NCI-H2081 (cell line): Measurements from ENCODE around the gene AMOTL1.

ENCODE experiments used
- DNase-seq, 2 experiments: peaks; one replicate each; lab custom pipeline; 2025; lab: John Stamatoyannopoulos, UW

The AMOTL1 gene

DNA sequence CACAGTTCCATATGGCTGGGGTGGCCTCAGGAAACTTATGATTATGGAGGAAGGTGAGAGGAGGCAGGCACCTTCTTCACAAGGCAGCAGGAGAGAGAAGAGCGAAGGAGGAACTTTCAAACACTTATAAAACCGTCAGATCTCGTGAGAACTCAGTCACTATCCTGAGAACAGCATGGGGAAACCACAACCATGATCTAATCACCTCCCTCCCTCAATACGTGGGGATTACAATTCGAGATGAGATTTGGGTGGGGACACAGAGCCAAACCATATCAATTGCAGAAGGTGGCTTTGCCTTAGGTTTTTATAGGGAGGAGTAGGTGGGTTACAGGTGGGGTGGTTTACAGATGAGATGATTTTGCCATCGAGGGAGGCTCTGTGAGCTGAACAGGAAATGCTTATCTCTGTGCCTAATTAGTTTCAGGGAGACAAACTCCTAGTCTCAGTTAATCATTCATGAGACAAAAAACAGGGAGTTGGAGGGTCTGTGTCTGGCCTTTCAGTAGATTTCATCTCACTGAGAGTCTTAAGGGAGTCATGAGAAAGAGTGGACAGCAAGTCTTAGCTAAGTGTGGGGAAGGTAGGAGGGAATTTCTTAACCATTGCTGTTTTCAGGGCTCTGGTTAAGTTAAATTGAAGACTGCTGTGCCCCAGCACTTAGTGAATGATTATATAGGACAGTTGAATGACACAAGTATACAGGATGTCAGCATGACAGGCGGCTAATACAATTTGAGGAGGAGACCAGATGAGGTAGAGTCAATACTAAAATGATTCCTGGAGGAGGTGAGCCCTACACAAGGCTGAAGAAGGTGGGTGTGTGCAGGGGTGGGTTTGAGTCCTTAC lies 157.5 kb downstream of the AMOTL1 start:
- no peak for DNase-seq

DNA sequence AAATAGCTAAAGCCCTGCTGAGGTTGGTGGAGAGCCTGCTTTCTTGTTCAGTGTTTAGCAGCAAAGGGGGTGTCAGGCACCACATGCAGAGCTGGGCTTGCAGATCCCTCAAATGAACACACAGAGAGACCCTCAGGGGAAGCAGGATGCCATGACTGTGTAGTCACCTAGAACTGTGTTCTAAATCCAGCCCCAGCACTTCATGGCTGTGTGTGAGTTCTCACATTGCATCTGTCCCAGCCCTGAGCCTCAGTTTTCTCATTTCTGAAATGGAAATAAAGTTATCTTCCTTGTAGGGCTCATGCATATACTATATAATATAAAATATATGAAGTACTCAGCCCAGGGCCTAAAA lies 158.1 kb downstream of the AMOTL1 start:
- no peak for DNase-seq
